Measurements from ENCODE around the gene ERMARD.

ERMARD gene

DNA sequence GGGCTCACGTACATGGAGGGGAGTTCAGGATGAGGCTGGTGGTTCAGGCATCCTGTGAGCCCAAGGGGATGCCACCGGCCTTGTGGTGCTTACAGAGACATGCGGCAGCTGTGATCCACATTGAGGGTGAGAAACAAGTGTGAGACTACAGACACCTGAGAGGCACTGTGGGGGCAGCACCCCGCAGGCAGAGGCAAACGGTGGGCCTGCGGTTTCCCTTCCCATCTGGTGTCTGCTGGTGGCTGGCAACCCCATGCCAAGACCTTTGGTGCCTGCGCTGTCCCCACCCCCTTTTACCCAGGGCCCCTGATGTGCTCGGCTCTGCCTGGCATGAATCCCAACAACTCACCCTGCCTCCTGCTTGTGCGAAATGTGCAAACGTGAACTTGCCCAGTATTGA, 42.0 kb downstream of the ERMARD start:
- Histone ChIP-seq H3K9me3 (ENCODE audit: control insufficient read depth, low read length) (no peaks in the 10 kb centered on the region), H3K27ac (ENCODE audit: low read depth, low read length, severe bottlenecking) (no peak overlapping the region), H3K4me3 (ENCODE audit: extremely low read depth, insufficient read depth, low read length, poor library complexity, severe bottlenecking) (no peak overlapping the region), H3K4me1 (ENCODE audit: control insufficient read depth, insufficient read depth, low read length, poor library complexity, severe bottlenecking) (no peaks in the 10 kb centered on the region), H3K36me3 (ENCODE audit: control insufficient read depth, insufficient read depth, low read length) (no peaks in the 10 kb centered on the region)
- WGBS, 2 experiments (ENCODE audit: insufficient coverage in 2 of 2), result 86 to 93% methylated on average over 8 to 10 of the region's 10 CpGs

DNA sequence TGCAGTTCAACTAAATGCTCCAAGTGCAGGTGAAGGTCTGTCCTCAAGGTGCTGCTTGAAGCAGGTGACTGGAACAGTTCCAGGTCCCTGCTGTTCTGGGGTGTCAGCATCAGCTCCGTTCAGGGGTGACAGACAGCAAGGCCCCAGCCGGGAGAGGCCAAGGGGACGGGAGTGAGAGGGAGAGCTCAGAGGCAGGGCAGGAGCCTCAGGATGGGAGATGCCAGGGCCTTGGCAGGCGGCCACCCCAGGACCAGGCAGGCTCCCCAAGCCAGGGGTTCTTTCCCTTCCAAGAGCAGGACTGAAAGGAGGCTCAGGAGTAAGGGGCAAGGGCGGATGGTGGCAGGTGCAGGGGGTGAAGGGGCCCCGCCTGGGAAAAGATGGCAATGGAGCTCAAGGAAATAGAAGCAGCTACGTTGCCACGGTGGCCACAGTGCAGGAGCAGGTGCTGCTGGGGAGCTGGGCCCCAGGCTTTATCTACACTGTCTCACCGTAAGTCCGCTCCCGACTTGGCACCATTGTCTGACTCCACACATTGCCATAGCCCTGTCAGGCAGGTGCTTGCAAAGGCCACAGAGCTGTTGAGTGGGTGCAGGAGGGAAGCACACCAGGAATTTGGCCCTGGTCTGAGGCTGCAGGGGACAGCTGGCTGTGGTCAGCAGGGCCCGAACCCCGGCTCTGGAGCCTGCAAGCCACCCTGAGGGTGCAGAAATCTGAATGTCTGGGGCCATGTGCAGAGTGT, 43.1 kb downstream of the ERMARD start:
- H3K4me3 ChIP-seq (ENCODE audit: extremely low read depth, insufficient read depth, low read length, poor library complexity, severe bottlenecking), result no peak overlapping the region
- H3K9me3 ChIP-seq (ENCODE audit: control insufficient read depth, low read length), result no peaks in the 10 kb centered on the region
- H3K27ac ChIP-seq (ENCODE audit: low read depth, low read length, severe bottlenecking), result no peak overlapping the region
- 92 to 95% methylated on average over 10 to 13 of the region's 13 CpGs for WGBS, 2 experiments (ENCODE audit: insufficient coverage in 2 of 2)
- H3K4me1 ChIP-seq (ENCODE audit: control insufficient read depth, insufficient read depth, low read length, poor library complexity, severe bottlenecking), result peaks cover 7% of the 10 kb centered on the region
- no peaks in the 10 kb centered on the region for H3K36me3 ChIP-seq (ENCODE audit: control insufficient read depth, insufficient read depth, low read length)

DNA sequence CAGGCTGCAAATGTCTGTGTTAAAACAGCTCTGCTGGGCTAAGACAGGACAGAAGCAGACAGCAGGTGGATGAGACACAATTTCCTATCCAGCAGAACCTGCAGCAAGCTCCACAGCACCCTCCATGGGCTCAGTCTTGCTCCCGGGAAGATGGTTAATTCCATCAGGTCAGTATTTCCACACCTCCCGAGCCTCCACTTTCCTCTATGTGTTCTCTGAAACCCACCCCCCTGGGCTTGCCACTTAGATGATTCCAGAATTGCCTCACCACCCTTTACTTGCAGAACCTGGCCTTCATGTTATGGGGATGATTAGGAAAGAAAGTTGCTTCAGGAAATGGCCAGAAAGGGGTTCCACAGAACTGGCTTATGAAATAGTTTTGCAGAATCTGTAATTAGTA, 43.8 kb downstream of the ERMARD start:
- 53 to 59% methylated on average over 2 of the region's 2 CpGs for WGBS, 2 experiments (ENCODE audit: insufficient coverage in 2 of 2)
- Histone ChIP-seq H3K36me3 (ENCODE audit: control insufficient read depth, insufficient read depth, low read length) (no peaks in the 10 kb centered on the region), H3K4me3 (ENCODE audit: extremely low read depth, insufficient read depth, low read length, poor library complexity, severe bottlenecking) (no peak overlapping the region)

DNA sequence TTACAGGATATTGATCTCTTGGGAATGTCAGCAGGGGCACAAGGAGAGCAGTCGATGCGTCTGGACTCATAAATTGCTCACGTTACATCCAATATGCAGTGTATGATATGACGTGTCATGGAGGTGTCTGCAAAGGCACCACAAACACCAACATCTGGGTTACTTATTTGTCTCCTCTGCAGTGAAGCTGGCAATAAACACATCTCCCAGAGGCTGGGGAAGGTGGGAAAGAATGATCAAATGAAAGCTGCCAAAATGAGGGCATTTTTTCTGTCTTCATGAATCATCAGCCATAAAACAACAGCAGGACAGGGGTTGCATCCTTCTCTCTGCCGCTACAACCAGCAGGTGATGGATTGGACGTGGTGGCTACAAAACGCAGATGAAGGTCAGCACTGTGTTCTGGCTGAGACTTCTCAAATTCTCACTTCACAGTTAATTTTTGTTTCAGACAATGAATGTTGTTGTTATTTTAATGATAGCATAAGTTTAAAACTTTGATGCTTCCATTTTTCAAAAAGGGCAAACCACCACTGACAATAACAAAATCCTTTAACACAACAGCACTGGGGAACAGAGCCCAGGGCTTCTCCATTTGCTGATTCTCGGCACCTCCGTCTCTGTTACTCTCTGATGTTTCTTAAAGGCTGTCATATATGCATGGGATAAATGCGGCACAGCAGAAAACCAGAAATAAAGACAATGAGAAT, 47.5 kb downstream of the ERMARD start:
- 92 to 95% methylated on average over 7 to 9 of the region's 10 CpGs for WGBS, 2 experiments (ENCODE audit: insufficient coverage in 2 of 2)
- H3K27ac ChIP-seq (ENCODE audit: low read depth, low read length, severe bottlenecking), result no peak overlapping the region
- no peaks in the 10 kb centered on the region for H3K36me3 ChIP-seq (ENCODE audit: control insufficient read depth, insufficient read depth, low read length)
- peaks cover 24% of the 10 kb centered on the region for H3K4me1 ChIP-seq (ENCODE audit: control insufficient read depth, insufficient read depth, low read length, poor library complexity, severe bottlenecking)
- no peaks in the 10 kb centered on the region for H3K9me3 ChIP-seq (ENCODE audit: control insufficient read depth, low read length)
- H3K4me3 ChIP-seq (ENCODE audit: extremely low read depth, insufficient read depth, low read length, poor library complexity, severe bottlenecking), result no peak overlapping the region

More for the DNA sequence above, 43.8 kb downstream of the ERMARD start:
- H3K9me3 ChIP-seq (ENCODE audit: control insufficient read depth, low read length), result no peaks in the 10 kb centered on the region
- no peak overlapping the region for H3K27ac ChIP-seq (ENCODE audit: low read depth, low read length, severe bottlenecking)
- H3K4me1 ChIP-seq (ENCODE audit: control insufficient read depth, insufficient read depth, low read length, poor library complexity, severe bottlenecking), result peaks cover 9% of the 10 kb centered on the region

DNA sequence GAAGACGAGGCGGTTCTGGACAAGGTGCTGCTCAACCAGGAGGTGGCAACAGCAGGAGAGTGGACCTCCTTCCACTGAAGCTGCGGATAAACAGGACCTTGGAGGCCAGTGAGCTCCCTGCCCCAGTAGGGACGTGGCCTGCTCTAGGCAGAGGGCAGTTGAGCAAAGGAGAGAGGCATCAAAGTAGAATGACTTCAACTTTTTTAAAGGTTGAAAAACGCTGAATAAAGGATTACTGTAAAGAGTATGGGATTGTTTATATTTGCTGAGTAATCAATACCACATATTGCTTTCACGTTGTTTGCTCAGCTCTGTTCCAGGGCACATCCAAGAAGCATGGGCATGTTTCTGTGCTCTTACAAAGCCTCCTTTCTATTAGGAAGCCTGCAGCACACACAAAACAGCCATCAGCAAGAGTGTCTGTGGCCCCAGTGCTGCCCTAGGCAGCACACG, 48.1 kb downstream of the ERMARD start:
- peaks cover 24% of the 10 kb centered on the region for H3K4me1 ChIP-seq (ENCODE audit: control insufficient read depth, insufficient read depth, low read length, poor library complexity, severe bottlenecking)
- no peak overlapping the region for H3K27ac ChIP-seq (ENCODE audit: low read depth, low read length, severe bottlenecking)
- no peak overlapping the region for H3K4me3 ChIP-seq (ENCODE audit: extremely low read depth, insufficient read depth, low read length, poor library complexity, severe bottlenecking)
- no peaks in the 10 kb centered on the region for H3K9me3 ChIP-seq (ENCODE audit: control insufficient read depth, low read length)
- no peaks in the 10 kb centered on the region for H3K36me3 ChIP-seq (ENCODE audit: control insufficient read depth, insufficient read depth, low read length)
- WGBS, 2 experiments (ENCODE audit: insufficient coverage in 2 of 2), result 84 to 90% methylated on average over 4 to 5 of the region's 7 CpGs

DNA sequence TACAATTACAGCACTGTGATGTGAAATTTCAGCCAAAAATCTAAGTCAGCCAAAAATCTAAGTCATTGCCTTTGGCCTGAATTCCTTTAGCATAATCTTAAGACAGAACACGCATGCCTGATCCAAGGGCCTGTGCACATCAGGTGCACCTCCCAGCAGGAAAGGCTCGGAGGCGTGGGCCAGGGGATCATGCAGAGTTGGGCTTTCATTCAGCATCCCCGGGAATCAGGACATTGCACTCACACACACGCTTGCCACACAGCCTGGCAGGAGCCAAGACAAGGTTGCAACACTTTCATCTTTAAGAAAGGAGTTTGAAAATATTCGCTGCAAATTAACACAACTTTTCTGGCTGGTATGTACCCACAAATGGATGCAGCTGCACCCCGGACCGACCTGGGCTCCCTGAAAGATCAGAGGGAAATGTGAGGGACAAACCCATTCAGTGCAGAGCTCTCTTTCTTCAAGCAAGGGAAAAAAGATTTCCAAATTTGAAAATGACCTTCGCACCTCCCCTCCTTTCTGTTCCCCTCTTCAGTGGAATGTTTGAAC, 48.8 kb downstream of the ERMARD start:
- 81 to 85% methylated on average over 8 to 9 of the region's 9 CpGs for WGBS, 2 experiments (ENCODE audit: insufficient coverage in 2 of 2)
- H3K4me3 ChIP-seq (ENCODE audit: extremely low read depth, insufficient read depth, low read length, poor library complexity, severe bottlenecking), result no peak overlapping the region
- H3K9me3 ChIP-seq (ENCODE audit: control insufficient read depth, low read length), result no peaks in the 10 kb centered on the region
- H3K36me3 ChIP-seq (ENCODE audit: control insufficient read depth, insufficient read depth, low read length), result no peaks in the 10 kb centered on the region
- H3K27ac ChIP-seq (ENCODE audit: low read depth, low read length, severe bottlenecking), result no peak overlapping the region
- H3K4me1 ChIP-seq (ENCODE audit: control insufficient read depth, insufficient read depth, low read length, poor library complexity, severe bottlenecking), result peaks cover 24% of the 10 kb centered on the region

DNA sequence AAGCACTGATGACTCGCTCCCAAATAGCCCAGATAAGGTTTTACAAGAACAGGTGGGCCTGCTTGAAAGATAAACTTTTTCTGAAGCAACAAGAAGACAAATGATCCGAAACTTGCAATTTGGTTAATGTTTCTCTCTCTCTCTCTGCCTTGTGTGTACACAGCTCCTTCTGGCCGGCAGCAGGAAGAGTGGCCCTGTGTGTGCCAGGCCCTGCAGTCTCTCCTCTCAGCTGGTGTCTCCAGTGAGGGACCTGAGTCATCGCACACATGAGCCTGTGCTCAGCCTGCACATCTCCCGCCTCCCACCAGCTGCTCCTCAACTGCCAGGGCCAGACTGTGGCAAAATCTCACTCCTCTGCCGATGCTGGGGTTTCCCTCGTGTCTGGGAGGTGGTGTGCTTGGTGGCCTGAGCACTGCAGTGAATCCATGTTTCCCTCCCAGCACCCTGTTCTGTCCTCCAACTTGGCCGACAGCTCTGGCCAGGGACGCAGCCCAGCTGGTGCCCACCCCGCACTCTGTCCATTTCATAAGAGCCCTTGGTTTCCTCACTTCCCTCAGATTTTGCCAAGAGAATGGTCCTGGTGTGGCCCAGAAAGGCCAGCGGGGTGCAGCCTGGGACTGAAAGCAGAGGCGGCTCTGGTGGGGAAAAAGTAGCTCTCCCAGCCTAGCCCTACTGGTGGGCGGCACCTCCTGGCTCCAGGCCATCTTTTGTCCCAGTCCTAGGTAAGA, 49.4 kb downstream of the ERMARD start:
- whole genome bisulfite sequencing, 2 experiments (ENCODE audit: insufficient coverage in 2 of 2), result 82 to 85% methylated on average over 11 of the region's 13 CpGs
- Histone ChIP-seq H3K4me3 (ENCODE audit: extremely low read depth, insufficient read depth, low read length, poor library complexity, severe bottlenecking) (no peak overlapping the region), H3K27ac (ENCODE audit: low read depth, low read length, severe bottlenecking) (no peak overlapping the region), H3K36me3 (ENCODE audit: control insufficient read depth, insufficient read depth, low read length) (no peaks in the 10 kb centered on the region), H3K9me3 (ENCODE audit: control insufficient read depth, low read length) (no peaks in the 10 kb centered on the region), H3K4me1 (ENCODE audit: control insufficient read depth, insufficient read depth, low read length, poor library complexity, severe bottlenecking) (peaks cover 24% of the 10 kb centered on the region)

DNA sequence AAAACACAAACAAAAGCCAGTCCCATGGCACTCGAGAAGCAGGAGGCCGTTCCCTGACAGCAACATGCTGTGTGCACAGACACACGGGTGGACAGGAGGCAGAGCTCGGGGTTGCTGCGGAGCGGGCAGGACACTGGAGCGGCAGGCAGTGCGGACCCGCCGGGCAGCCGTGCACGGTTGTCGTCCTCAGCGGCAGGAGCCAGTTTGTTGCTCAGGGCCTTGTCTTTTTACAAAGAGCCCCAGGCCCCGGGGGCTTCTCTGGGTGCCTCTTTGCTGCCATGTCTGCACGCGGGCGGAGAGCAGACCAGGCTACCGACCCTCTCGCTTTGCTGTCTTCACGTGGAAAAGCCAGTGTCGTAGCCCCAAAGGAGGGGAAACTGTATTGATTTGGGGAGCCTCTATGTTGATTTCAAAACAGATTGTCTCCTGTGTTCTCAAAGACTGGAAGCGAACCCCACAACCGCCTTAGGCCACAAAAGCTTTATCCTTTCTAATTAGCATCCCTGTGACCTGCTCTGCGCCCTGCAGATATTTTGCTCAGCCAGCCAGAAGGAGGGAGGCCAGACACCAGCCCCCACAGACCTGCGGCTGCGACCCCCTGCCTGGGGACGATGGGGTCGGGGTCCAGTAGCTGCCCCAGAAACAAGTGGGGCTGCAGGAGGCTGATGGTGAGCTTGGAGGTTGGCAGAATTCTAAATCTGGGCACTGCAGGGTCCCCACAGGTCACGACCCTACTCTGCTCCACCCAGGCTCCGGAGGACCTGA, 50.2 kb downstream of the ERMARD start:
- Histone ChIP-seq H3K4me1 (ENCODE audit: control insufficient read depth, insufficient read depth, low read length, poor library complexity, severe bottlenecking) (peaks cover 24% of the 10 kb centered on the region), H3K4me3 (ENCODE audit: extremely low read depth, insufficient read depth, low read length, poor library complexity, severe bottlenecking) (no peak overlapping the region), H3K9me3 (ENCODE audit: control insufficient read depth, low read length) (no peaks in the 10 kb centered on the region), H3K36me3 (ENCODE audit: control insufficient read depth, insufficient read depth, low read length) (no peaks in the 10 kb centered on the region), H3K27ac (ENCODE audit: low read depth, low read length, severe bottlenecking) (no peak overlapping the region)
- WGBS, 2 experiments (ENCODE audit: insufficient coverage in 2 of 2), result 86 to 89% methylated on average over 20 to 30 of the region's 31 CpGs

DNA sequence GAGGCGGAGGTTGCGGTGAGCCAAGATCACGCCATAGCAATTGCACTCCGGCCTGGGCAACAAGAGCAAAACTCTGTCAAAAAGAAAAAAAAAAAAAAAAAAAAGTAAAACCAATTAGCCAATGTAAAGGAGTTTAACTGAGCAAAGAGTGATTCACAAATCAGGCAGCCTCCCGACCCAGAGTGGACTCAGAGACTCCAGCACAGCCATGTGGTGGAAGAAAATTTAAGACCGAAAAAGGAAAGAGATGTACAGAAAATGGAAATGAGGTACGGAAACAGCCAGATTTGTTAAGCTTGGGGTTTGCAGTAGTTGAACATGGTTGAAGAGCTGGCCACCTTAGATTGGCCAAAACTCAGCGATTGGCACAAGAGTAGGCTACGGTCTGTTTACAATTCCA, 51.4 kb downstream of the ERMARD start:
- Histone ChIP-seq H3K4me1 (ENCODE audit: control insufficient read depth, insufficient read depth, low read length, poor library complexity, severe bottlenecking) (peaks cover 24% of the 10 kb centered on the region), H3K36me3 (ENCODE audit: control insufficient read depth, insufficient read depth, low read length) (no peaks in the 10 kb centered on the region), H3K27ac (ENCODE audit: low read depth, low read length, severe bottlenecking) (no peak overlapping the region), H3K9me3 (ENCODE audit: control insufficient read depth, low read length) (no peaks in the 10 kb centered on the region), H3K4me3 (ENCODE audit: extremely low read depth, insufficient read depth, low read length, poor library complexity, severe bottlenecking) (no peak overlapping the region)
- 98 to 100% methylated on average over 5 to 6 of the region's 9 CpGs for WGBS, 2 experiments (ENCODE audit: insufficient coverage in 2 of 2)

DNA sequence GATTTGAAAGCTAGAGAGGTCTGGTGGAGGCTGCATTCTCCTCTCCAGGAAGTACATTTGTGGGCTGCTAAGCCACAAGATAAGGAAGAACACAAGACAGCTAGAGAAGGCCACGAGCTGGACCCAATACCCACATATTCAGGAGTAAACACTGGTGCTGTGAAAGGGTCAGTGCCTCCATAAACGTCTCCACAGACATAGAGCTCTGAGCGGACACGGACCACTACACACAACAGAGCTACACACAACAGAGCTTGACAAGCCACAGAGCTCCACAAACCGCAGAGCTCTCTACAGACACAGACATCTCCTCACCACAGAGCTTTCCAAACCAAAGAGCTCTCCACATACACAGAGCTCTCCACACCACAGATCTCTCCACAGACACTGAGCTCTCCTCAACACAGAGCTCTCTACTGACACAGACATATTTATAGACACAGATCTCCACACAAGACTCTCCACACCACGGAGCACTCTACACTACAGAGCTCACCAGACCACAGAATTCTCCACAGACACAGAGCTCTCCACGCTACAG, 51.9 kb downstream of the ERMARD start:
- 87 to 100% methylated on average over 4 to 5 of the region's 7 CpGs for WGBS, 2 experiments (ENCODE audit: insufficient coverage in 2 of 2)
- H3K27ac ChIP-seq (ENCODE audit: low read depth, low read length, severe bottlenecking), result no peak overlapping the region
- no peaks in the 10 kb centered on the region for H3K36me3 ChIP-seq (ENCODE audit: control insufficient read depth, insufficient read depth, low read length)
- no peaks in the 10 kb centered on the region for H3K9me3 ChIP-seq (ENCODE audit: control insufficient read depth, low read length)
- no peak overlapping the region for H3K4me3 ChIP-seq (ENCODE audit: extremely low read depth, insufficient read depth, low read length, poor library complexity, severe bottlenecking)
- H3K4me1 ChIP-seq (ENCODE audit: control insufficient read depth, insufficient read depth, low read length, poor library complexity, severe bottlenecking), result peaks cover 24% of the 10 kb centered on the region
